GM19238 (cell line): ENCODE measurements around the gene SBK3.
A peak's percentile ranks its signal among the peaks of the same experiment; 100 is the strongest.
"Not testable (repeated sequence)": the region's sequence is repeated elsewhere in the genome, so short reads cannot be mapped to it uniquely, and the experiment has no call there.

Source experiments
- DNase-seq: peaks from one replicate; pipeline ENCODE4 v3.0.0; 2011; ENCODE audit warnings: low spot score; ENCODE audit not compliant: insufficient read length

The SBK3 gene, protein sequence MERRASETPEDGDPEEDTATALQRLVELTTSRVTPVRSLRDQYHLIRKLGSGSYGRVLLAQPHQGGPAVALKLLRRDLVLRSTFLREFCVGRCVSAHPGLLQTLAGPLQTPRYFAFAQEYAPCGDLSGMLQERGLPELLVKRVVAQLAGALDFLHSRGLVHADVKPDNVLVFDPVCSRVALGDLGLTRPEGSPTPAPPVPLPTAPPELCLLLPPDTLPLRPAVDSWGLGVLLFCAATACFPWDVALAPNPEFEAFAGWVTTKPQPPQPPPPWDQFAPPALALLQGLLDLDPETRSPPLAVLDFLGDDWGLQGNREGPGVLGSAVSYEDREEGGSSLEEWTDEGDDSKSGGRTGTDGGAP

DNA sequence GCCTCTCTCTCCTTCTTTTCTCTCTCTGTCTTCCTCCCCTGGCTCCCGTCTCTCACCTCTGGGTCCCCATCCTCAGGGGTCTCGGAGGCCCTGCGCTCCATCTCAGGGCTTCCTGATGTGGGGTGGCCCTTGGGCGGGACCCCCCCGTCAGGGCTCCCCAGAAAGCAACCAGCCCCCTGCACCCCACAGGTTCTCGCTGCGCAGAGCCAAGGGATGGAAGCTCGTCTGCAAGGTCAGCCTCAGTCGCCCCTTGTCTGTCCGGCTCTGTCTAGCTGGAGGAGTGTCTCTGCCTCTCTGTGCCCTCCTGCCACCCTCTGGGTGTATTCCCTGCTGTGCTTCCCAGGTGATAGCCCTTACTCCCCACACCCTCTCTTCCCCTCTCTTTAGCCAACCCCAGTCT lies at the start of gene SBK3:
SBK3 (minus strand) TSS at position 101 of the 400 bp plus-strand sequence; CDS start at position 101, 0 bp downstream.
- DNase-seq = no peak

DNA sequence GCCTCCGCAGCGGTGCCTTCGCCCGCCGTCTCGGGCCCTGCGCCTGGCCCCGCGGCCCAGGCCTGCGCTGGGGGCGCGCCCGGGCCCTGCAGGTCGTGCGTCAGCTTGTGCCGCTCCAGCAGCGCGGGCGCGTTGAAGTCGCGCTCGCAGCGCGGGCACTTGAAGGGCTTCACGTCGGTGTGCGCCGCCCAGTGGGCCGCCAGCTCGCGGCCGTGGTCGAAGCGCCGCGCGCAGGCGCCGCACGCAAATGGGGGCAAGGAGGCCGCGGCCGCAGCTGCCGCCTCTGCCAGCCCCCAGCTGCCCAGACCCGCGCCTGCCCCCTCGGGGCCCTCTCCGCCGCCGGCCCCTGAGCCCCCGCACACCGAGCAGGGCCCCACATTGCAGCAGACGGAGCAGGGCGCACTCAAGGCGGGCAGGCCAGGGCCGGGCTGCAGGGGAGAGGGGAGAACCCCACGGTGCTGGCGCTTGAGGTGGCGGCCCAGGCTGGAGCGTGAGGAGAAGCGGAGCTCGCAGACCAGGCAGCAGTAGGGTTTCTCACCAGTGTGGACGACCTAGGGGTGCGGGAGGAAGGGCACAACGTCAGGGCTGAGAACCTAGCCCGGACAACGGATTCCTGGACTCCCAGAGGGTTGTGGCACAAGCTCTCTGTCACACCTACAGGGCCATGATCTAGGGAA lies 47.9 kb upstream of the SBK3 start:
- no peak for DNase-seq

DNA sequence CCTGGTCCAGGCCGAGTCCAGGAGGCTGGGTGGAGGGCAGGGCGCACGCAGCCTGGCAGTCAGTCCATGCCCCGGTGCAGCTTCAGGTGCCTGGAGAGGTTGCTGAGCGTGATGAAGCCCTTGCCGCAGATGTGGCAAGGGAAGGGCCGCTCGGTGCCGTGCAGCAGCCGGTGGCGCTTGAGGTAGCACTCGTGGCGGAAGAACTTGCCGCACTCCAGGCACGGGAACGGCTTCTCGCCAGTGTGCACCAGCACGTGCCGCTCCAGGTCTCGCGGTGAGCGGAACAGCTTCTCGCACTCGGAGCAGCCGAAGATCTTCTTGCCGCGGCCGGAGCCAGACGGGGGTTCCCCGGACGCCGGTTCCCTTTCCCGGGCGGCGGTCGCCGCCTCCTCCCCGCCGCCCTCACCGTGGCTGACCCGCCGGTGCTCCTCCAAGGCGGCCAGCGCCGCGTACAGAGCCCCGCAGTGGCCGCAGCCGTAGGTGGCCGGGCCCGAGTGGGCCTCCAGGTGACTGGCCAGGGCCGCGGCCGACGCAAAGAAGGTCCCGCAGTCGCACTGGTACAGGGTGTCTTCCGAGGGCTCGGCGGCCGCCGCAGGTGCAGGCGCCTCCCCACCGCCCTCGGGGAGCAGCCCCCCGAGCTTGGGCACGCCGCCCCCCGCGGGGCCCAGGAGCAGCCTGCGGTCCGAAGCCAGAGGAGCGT lies 47.2 kb upstream of the SBK3 start:
- no peak for DNase-seq

DNA sequence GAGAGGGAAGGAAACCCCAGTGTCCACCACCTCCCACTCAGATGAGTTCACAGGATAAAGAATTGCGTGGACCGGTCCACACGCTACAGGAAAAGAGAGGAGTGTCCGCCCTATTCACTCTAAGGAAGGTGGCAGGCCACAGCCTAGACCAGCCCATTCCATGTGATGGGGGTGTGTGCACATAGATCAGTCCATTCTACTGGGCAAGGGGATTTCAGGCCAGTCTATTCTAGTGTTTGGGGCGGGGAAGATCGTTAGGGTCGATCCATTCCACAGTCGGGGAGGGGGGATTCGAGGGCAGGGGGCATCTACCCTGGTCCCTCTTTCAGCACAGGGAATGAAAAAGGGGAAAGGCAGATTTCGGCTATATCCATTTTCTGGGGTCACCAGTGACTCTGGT lies 46.2 kb upstream of the SBK3 start:
- no peak for DNase-seq

DNA sequence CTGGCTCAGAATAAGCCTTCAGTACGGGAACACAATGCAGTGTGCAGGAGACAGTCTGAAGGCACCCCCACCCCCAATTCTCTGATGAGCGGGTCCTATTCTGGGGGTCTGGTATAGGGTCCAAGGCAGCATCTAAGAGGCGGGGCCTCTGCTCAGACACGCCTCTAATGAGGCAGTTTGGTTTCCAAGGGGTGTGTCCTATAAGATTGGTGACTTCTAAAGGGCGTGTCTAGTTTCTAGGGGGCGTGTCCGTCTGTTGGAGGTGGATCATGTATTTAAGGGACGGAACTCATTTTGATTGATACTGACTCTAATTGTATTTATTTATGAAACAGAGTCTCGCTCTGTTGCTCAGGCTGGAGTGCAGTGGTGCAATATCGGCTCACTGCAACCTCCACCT lies 45.3 kb upstream of the SBK3 start:
- DNase-seq = no peak

DNA sequence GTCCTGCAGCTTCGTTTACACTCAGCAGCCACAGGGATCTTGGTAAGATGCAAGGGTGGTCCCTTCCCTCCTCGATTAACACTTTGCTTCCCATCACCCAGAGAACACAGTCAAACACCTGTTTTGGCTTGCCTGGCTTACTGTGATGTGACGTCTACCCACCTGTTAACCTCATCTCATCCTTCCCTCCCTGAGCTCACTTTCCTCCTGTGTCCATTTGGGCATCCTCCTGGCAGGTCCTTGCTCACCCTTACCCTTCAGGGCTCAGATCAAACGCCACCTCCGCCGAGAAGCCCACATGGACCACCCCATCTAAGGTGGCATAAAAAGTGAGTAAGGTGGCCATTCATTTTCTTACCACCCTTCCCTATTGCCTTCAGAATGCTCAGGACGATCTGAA lies 44.8 kb upstream of the SBK3 start:
- no peak for DNase-seq

DNA sequence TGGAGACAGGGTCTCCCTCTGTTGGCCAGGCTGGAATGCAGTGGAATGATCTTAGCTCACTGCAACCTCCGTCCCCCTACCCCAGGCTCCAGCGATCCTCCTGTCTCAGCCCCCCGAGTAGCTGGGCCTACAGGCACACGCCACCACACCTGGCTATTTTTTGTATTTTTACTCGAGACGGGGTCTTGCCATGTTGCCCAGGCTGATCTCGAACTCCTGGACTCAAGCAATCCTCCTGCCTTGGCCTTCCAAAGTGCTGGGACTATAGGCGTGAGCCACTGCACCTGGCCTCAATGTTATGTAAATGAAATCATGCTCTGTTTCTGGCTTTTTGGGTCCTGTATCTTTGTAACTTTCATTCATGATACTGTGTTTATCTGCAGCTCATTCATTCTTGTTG lies 43.4 kb upstream of the SBK3 start:
- DNase-seq = no peak

DNA sequence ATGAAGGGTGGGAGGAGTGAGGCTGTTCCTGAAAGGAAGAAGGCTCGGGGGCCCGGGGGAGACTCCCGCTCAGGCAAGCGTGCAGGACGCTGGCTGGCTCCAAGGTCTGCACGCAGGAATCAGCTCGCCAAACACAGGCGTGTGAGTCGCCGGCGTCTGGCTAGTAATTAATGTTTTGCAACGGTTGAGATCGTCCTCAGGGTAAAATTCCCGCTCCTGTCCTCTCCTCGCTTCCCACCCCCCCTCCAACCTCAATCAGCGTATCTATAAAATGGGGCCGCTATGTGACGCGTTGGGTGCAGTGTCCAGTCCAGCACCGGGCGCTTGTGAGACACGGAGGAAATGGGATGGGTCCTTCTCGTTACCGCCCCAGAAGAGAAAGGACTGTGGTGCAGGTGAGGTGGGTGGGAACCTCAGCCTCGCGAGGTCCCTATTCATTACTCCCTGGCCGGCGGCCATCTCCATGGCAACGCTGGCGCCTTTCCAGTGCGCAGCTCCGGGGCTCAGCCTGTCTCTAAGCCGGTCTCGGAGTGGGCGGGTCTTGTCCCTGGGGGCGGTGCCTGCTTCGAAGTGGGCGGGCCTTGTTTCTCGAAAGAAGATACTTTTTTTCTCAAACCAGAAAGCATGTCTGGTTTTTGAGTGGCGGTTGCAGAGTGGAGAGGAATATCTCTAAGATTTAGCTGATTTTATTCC lies 41.8 kb upstream of the SBK3 start:
- DNase-seq = peak; percentile 96

DNA sequence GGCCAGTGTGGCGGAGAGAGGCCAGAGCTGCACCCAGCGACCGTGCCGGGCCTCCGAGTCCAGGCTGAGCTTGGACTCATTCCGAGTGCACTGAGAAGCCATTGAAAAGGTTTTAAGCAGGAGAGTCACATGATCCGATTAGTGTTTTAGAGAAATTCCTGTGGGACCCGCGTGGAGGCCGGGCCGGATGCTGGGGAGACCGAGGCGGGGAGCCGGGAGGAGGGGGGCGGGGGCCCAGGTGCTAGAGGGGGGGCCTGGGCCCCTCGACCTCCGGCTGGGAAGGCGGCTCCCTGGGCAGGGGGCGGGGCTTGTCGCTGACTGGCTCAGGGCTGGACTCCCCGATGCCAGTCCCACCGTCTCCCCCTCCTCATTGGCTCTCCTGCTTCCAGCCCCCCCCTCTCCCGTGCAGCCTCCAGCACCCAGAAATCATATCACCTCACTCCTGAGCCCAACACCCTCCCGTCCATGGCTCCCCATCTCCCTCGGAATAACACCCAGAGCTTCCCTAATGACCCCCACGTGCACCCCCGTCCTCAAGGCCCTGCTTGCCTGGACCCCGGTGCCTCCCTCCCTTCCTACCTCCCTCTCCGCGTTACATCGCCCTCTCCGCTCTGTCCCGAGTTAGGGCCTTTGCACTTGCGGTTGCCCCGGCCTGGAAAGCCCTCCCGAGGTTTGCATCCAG lies 40.5 kb upstream of the SBK3 start:
- DNase-seq = no peak

DNA sequence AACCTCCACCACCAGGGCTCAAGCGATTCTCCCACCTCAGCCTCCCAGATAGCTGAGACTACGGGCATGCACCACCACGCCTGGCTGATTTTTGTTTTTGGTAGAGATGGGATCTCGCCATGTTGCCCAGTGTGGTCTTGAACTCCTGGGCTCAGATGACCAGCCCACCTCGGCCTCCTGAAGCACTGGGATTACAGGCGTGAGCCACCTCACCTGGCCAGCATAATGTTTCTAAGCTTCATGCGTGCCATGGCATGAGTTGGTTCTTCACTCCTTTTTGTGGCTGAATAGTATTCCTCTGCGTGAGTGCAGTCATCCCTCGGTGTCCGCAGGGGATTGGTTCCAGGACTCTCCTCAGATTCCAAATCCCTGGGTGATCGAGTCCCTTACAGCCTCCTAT lies 39.5 kb upstream of the SBK3 start:
- no peak for DNase-seq

DNA sequence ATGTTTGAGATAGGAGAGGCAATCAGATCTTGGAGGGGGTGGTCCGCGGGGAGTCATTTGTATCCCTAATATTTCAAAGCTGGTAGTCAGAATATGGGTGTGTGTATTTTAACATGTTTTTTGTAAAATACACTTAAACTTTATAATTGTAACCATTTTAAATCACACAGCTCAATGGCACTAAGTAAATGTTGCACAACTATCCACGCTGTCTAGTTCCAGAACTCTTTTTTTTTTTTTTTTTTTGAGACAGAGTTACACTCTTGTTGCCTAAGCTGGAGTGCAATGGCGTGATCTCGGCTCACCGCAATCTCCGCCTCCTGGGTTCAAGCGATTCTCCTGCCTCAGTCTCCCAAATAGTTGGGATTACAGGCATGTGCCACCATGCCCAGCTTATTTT lies 38.6 kb upstream of the SBK3 start:
- DNase-seq = not testable (repeated sequence)

DNA sequence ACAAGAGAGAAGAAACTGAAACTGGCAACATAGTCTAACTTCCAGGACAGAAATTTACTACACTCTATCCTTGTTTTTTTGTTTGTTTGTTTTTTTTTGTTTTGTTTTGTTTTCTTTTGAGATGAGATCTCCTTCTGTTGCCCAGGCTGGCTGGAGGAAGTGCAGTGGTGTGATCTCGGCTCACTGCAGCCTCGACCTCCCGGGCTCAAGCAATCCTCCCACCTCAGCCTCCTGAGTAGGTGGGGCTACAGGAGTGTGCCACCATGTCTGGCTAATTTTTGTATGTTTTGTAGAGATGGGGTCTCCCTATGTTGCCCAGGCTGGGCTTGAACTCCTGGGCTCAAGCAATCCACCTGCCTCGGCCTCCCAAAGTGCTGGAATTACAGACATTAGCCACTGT lies 36.9 kb upstream of the SBK3 start:
- DNase-seq = not testable (repeated sequence)

DNA sequence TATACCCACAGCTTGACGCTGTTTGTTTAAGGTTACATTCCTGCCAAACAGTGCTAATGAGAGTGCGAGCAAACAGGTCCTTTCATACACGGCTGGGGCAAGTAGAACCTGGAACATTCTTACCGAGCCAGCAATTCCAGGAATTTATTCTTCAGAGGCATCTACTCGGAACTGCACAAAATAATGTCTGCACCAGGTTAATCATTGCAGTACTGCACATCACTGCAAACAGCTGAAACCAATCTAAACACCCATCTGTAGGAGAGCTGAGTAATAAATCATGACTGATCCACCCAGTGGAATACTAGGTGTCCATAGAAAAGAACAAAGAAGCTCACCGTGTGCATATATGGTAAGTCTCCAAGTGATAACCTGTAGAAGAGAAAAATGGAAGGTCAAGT lies 36.5 kb upstream of the SBK3 start:
- no peak for DNase-seq

DNA sequence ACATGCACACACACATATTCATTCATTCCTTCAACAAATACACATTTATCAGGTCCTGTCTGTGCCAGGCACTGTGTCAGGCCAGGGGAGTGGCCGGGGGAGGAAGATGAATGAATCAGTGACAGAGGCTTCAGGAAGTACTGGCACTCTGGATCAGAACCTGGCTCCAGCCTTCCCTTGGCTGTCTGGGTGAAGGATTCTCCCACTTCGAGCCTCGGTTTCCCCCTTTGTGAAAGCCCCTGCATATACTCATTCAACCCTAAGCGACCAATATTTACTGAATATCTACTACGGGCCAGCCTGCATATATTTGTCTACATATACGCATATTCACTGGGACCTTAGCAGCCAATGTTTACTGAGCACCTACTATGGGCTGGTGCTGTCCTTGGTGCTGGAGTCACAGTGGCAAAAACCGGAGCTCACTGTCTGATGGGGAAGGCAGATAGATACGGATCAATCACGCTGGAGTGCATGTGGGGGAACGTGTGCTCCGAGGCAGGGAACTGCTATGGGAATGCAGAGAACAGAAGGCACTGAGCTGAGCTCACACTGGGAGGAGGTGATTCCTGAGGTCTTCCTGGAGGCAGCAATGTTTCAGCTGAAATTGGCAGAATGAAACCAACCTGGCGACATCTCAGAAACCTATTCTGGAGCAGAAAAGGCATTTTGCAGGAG lies 35.9 kb upstream of the SBK3 start:
- no peak for DNase-seq

DNA sequence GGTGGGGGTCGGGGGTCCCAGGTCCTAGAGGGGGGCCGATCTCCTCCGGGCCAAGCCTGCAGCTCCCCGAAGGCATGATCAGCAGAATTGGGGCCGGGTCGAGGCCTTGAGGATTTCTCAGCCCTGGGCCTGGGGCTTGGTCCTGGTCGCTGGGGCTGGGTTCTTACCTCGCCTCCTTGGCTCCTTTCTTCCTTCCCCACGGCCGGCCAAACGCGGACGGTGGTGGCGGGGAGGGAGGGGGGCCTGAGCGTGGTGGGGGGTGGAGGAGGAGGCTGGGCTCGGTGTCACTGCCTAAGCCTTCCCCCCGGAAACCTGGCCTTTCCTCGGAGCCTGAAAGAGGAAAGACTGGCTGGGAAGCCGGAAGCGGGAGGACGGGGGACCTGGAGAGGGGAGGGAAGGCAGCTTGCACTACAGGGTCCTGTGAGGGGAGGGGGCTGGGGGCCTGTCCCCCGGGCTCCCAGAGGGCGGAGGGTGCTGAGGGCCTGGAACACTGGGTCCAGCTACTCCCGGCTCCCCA lies 35.3 kb upstream of the SBK3 start, which contains the start of gene ZNF579:
ZNF579 (minus strand) TSS at position 221 of the 517 bp plus-strand sequence. CDS start 1,209 bp downstream, outside the sequence.
- peak; percentile 85 for DNase-seq

DNA sequence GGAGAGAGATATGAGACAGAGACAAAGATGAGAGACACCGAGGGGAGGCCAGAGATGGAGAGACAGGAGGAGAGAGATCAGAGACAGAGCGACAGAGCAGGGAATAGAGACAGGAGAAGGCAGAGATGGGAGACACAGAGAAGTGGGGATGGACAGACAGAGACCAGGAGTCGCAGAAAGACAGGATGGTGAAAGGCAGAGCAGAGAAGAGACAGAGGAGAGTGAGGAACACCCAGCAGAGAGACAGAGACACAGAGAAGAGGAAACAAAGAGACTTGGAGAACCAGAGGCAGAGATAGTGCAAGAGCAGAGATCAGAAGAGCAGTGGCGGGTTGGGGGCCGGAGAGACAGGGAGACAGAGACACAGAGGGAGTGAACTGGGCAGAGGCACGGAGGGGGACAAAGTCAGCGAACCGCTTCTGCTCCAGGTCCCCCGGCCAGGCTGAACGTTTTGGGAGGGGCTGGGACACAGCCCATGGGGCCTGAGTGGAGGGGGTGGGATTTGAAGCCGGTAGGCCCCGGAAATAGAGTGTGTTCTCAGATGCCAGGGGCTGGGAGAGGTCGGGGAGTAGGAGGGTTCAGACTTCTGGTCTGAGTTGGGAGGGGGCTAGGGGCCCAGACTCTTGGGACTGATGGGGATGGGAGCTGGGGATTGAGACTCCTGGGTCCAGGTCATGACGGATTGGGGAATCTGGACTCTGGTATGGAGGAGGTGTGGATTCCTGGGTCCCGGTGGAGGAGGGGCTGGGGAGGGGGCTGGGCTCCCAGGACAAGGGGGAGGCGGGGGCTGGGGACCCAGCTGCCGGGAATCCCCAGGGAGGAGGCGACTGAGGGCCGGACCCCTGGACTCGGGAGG lies 34.7 kb upstream of the SBK3 start:
- no peak for DNase-seq

DNA sequence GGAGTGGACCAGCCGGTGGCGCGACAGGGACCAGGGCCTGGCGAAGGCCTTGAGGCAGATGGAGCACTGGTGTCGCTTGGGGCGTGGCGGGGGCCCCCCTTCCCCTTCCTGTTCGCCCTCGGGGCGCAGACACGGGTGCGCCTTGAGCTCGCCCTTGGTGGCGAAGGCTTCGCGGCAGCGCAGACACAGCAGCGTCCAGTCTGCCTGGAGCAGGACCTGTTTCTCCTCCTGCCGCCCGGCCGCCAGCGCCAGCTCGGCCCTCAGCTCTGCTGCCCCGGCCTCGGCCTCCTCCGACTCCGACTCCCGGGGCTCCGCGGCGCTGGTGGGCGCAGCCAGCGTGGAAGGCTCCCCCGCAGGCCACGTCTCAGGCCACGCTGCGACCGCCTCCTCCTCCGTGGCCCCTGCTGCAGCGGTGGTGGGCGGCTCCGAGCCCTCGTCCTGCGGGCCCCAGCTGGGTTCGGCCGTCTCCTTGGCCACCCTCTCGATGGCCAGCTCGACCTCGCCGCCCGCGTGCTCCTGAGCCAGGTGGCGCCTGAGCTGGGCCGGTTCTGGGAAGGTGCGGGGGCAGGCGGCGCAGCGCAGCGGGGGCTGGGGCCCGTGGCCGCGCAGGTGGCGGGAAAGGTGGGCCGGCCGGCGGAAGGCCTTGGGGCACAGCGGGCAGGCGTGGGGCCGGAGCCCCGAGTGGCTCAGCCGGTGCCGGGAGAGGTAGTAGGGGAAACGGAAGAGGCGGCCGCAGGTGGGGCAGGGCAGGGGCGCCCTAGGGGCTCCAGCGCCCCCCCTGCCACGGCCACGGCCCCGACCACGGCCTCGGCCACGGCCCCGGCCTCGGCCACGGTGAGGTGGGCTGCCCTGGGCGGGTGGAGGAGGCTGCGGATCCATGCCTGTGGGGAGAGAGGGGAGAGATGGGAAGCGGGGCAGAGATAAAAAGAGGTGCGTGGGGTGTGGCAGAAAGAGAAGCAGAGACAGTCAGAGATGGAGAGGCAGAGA lies 33.7 kb upstream of the SBK3 start:
- DNase-seq = no peak
